AG04450 (cell line): ENCODE data around the gene UBL4A. TPM values are rescaled to one million over a fixed set of nuclear protein-coding genes. Genes with fewer than 3 reads are reported as not detected.

Experiments
- CTCF ChIA-PET: fragments of 300-600, 350-600 bp; formaldehyde crosslinking; extraction: SDS; loops from one replicate; lab custom pipeline; 2022; ENCODE audit warnings: antibody characterized with exemption, inconsistent platforms; lab: Charles Lee
- POLR2A ChIA-PET: fragments of 350-600 bp; formaldehyde crosslinking; extraction: SDS; loops from one replicate; lab custom pipeline; 2021; ENCODE audit warnings: antibody characterized with exemption, inconsistent platforms; lab: Yijun Ruan, JAX
- DNase-seq: peaks from one replicate; pipeline ENCODE4 v3.0.0-alpha.2; 2011; ENCODE audit warnings: low read depth, low spot score
- H3K27ac ChIP-seq: one replicate; pipeline ENCODE4 v1.5.1; 2012; ENCODE audit warnings: low read depth, low read length, control low read depth
- H3K27me3 ChIP-seq: one replicate; pipeline ENCODE4 v1.6.0; 2012; ENCODE audit warnings: low read length; ENCODE audit not compliant: control insufficient read depth, insufficient read depth
- H3K4me3 ChIP-seq: 2 replicates; pipeline ENCODE4 v1.5.1; 2011; ENCODE audit warnings: mild to moderate bottlenecking, low read depth, low read length, control low read depth
- H3K9me3 ChIP-seq: 2 replicates; pipeline ENCODE4 v1.5.1; 2012; ENCODE audit warnings: low read length; ENCODE audit not compliant: control insufficient read depth, insufficient read depth
- polyA plus RNA-seq: library from polyadenylated mRNA; depleted of rRNA; stranded (reverse); fragments of >200 nt; gene quantifications from 2 replicates; pipeline ENCODE4 v1.2.3, GENCODE V29; 2011
- TF ChIP-seq, protein P1 (sequence below): IDR thresholded peaks from 2 replicates; pipeline ENCODE4 v1.5.1; 2011; ENCODE audit warnings: low read depth, low read length, control low read depth, inconsistent platforms

Gene UBL4A
- polyA plus RNA-seq, 1 experiment: 17.4 TPM

DNA sequence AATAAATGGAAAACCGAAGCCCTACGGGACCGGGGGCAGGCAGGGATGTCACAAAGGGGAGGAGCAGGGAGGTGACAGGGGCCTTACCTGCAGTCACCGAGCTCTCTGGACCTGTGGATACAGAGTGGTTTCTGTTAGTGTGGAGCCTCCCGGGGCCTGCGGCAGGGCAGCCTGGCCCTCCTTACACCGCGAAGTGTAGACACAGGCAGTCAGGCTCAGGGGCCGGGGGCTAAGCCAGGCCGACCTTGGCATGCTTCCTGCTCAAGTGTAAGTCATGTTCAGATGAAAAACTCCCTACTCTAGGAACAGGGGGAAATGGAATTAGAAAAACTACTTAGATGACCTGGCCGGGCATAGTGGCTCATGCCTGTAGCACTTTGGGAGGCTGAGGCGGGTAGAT lies 25.3 kb upstream of the UBL4A start:
- POLR2A ChIA-PET: no interaction called here
- CTCF ChIA-PET: no interaction called here
- no peak for DNase-seq

DNA sequence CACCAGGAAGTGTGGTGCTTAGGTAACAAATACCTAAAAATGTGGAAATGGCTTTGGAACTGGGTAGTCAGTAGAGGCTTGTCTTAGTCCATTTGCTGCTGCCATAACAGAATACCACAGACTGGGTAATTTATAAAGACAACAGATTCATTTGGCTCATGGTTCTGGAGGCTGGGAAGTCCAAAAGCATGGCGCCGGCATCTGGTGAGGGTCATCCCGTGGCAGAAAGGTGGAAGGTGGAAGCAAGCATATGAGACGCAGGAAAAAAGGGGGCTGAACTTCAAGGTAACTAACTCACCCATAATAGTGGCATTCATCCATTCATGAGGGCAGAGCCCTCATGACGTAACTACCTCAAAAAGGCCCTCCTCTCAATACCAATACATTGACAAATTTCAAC lies 23.0 kb upstream of the UBL4A start:
- no peaks in the 10 kb centered on the region for H3K9me3 ChIP-seq
- CTCF ChIA-PET: no interaction called here
- H3K4me3 ChIP-seq: no peak overlapping the region
- TF ChIP-seq, protein P1, sequence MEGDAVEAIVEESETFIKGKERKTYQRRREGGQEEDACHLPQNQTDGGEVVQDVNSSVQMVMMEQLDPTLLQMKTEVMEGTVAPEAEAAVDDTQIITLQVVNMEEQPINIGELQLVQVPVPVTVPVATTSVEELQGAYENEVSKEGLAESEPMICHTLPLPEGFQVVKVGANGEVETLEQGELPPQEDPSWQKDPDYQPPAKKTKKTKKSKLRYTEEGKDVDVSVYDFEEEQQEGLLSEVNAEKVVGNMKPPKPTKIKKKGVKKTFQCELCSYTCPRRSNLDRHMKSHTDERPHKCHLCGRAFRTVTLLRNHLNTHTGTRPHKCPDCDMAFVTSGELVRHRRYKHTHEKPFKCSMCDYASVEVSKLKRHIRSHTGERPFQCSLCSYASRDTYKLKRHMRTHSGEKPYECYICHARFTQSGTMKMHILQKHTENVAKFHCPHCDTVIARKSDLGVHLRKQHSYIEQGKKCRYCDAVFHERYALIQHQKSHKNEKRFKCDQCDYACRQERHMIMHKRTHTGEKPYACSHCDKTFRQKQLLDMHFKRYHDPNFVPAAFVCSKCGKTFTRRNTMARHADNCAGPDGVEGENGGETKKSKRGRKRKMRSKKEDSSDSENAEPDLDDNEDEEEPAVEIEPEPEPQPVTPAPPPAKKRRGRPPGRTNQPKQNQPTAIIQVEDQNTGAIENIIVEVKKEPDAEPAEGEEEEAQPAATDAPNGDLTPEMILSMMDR: no peak
- DNase-seq: no peak
- H3K27me3 ChIP-seq: no peaks in the 10 kb centered on the region
- POLR2A ChIA-PET: no interaction called here
- no peak overlapping the region for H3K27ac ChIP-seq

More for the DNA sequence above, 25.3 kb upstream of the UBL4A start:
- Histone ChIP-seq H3K27ac (no peak overlapping the region), H3K4me3 (no peak overlapping the region), H3K27me3 (no peaks in the 10 kb centered on the region), H3K9me3 (no peaks in the 10 kb centered on the region)
- TF ChIP-seq, protein P1: no peak

- TF ChIP-seq, protein P1: no peak
- Histone ChIP-seq H3K27ac (no peak overlapping the region), H3K27me3 (no peaks in the 10 kb centered on the region), H3K9me3 (no peaks in the 10 kb centered on the region), H3K4me3 (no peak overlapping the region)
- POLR2A ChIA-PET: no interaction called here
- CTCF ChIA-PET: no interaction called here
- no peak for DNase-seq
These were observed 21.9 kb upstream of the UBL4A start for GRCh38 chrX:154508384-154508745.

DNA sequence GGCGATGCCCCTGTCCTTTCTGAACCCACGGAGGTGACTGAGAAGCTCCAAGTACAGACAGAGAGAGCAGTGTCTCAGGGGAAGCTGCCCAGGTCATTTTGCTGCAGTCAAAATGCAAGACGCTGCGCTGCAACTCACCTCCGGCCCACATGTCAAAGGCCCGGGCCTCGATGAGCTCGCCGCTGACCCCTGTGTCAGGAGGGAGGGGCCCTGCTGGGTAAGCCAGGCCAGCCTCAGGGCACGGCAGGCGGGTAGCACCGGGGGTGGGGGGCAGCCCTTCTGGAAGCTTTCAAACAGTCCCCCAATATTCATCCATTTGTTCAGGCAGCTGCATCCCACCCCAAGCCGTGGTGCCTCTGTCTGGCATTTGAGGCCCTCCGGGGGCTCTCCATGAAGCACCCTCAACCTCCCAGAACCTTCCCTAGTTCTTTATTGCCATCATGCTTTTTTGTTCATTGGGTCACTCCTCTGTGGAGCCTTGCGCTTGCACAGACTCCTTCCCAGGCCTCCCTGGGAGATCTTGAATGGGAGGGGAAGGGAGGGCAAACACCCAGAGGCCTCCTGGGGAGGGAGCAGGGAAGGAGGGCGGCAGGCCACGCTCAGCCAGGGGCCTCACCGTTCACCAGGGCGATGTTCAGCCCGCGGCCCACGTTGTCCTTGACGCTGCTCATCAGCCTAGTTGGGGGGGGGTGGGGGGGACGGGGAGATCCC lies 21.4 kb upstream of the UBL4A start:
- TF ChIP-seq, protein P1: no peak
- H3K27ac ChIP-seq: no peak overlapping the region
- H3K9me3 ChIP-seq: no peaks in the 10 kb centered on the region
- DNase-seq: no peak
- H3K27me3 ChIP-seq: no peaks in the 10 kb centered on the region
- POLR2A ChIA-PET: no interaction called here
- CTCF ChIA-PET: no interaction called here
- no peak overlapping the region for H3K4me3 ChIP-seq

DNA sequence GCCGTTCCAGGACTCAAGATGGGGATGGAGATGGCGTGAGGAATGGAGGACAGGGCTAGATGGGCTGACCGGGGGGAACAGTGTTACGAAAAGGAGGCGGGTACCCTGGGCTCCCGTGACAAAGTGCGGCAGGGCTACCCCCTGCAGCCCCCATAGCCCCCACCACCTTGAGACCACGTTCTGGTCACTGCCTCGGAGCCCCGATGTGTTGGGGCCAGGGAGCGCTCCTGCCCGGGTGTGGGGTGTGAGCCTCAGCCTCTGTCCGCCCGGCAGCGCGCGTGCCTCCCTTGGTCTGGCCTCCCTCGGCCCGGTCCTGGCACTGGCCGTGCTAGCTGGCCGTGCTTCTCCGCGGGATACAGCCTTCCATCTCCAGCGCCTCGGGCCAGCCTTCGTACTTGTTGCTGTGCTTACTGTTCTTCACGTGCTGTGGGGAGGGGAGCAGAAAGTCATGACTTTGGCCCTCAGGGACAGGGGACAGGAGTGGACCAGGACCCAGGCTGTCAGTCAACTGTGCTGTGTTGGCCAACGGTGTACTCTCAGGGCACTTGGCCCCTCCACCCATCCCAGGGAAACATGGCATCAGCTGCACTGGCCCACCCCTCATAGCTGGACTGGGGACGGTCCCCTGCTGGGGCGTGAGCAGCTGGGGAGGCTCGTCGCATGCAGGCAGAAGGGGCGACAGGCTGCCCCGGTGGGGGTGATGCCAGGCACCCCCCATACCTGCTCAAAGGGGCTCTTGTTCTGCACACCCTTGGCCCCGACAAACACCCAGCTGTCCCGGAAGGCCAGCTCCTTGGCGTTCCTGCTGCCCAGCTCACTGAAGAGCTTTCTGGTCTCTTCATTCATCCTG lies 20.3 kb upstream of the UBL4A start:
- Histone ChIP-seq H3K27ac (no peak overlapping the region), H3K9me3 (no peaks in the 10 kb centered on the region), H3K4me3 (no peak overlapping the region), H3K27me3 (no peaks in the 10 kb centered on the region)
- ChIA-PET POLR2A (no interaction called here), CTCF (no interaction called here)
- TF ChIP-seq, protein P1: no peak
- no peak for DNase-seq
